BLaER1 treated with 17β-estradiol and CSF1 and Interleukin-3, amounts not matched to agents 10 nM and 100 nM (cell line): ENCODE data around the gene FAM174B.

Source experiments
- H3K27ac ChIP-seq, 11 experiments: shearing (Covaris generic); formaldehyde crosslinking; 2 replicates each; pipeline ENCODE4 v1.8.1; 2022
- H3K27me3 ChIP-seq, 11 experiments: shearing (Covaris generic); formaldehyde crosslinking; 2 replicates each; pipeline ENCODE4 v1.8.1; 2022
- H3K36me3 ChIP-seq, 11 experiments: shearing (Covaris generic); formaldehyde crosslinking; 2 replicates each; pipeline ENCODE4 v1.8.1; 2022
- H3K4me1 ChIP-seq, 10 experiments: shearing (Covaris generic); formaldehyde crosslinking; 2 replicates each; pipeline ENCODE4 v1.8.1; 2022
- H3K4me2 ChIP-seq, 11 experiments: shearing (Covaris generic); formaldehyde crosslinking; 2 replicates each; pipeline ENCODE4 v1.8.1; 2022
- H3K4me3 ChIP-seq, 10 experiments: shearing (Covaris generic); formaldehyde crosslinking; 2 replicates each; pipeline ENCODE4 v1.8.1; 2022
- H3K9ac ChIP-seq, 11 experiments: shearing (Covaris generic); formaldehyde crosslinking; 2 replicates each; pipeline ENCODE4 v1.8.1; 2022
- H3K9me3 ChIP-seq, 11 experiments: shearing (Covaris generic); formaldehyde crosslinking; replicated peaks in 1 of 11; 2 replicates each; pipeline ENCODE4 v1.8.1; 2022
- H4K20me1 ChIP-seq, 11 experiments: shearing (Covaris generic); formaldehyde crosslinking; 2 replicates each; pipeline ENCODE4 v1.8.1; 2022
- Cebpa-rat ChIP-seq, 11 experiments: shearing (Covaris generic); IDR thresholded peaks; 2 replicates each; pipeline ENCODE4 v1.8.1; 2022

FAM174B gene

DNA sequence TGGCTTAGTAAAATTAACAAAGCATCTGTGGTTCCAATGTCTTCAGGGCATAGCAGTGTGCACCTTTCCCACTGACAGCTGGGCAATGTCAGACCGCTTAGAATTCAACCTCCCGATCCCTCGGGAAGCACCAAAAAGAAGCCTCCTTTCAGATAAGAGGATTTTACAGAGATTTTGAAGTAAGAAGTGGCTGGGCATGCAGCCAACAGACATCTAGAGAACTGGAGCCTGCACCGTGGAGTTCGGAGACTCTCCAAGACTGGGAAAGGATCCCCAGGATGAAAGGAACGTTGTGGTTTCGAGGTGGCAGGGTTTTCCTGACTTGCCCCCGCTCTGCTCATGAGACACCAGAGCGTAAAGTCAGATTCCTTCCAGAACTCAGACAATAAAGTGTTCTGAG, 5.3 kb downstream of the FAM174B start:
- Histone ChIP-seq H3K36me3 (no peaks in the 10 kb centered on the region), H3K9ac (no peak overlapping the region), H3K4me3 (no peak overlapping the region), H3K27ac (no peak overlapping the region), H3K4me1 (peaks cover 0 to 1% (median 0%) of the 10 kb centered on the region in 10 experiments; a peak in 1 of 20 replicates), H3K27me3 (peaks cover 19 to 31% (median 22%) of the 10 kb centered on the region in 11 experiments), H3K4me2 (no peak overlapping the region), H4K20me1 (no peaks in the 10 kb centered on the region), H3K9me3 (peaks cover 13 to 28% (median 18%) of the 10 kb centered on the region in 11 experiments; a peak in 21 of 22 replicates)
- TF ChIP-seq Cebpa-rat (IDR thresholded peaks at IDR 0.05), result no peak

DNA sequence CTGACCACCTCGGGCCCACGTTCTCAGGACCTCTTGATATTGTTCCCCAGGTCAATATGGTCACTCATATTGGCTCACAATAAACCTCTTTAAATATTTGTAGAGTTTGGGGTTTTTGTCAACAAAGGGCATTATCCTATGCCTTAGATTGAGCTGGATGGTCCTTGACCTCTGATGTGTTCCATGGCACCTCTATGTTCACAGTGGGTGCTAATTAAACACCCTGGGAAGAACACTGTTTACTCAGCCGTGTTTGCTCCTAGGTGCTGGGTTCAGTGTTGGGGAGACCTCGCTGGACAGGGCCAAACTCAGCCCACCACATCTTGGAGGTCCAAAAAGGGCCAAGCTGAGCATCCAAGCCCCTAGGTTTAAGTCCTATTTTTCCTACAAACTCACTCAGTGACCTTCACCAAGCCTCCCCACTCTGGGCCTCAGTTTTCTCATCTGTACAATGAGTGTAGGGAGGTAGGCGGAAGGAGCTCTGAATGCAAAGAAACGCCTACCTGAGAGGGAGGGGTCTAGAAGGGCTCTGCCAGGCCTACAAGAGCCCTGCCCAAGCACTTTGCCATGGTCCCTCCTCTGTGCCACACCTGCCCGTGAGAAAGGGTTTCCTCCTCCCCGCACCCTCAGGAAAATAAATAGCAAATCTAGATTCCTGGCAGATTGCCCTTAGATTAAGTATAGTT, 7.2 kb downstream of the FAM174B start:
- no peak overlapping the region for H3K4me3 ChIP-seq
- TF ChIP-seq Cebpa-rat (IDR thresholded peaks at IDR 0.05), result no peak
- no peaks in the 10 kb centered on the region for H4K20me1 ChIP-seq
- H3K27ac ChIP-seq, result no peak overlapping the region
- no peak overlapping the region for H3K4me2 ChIP-seq
- H3K9ac ChIP-seq, result no peak overlapping the region
- peaks cover 0 to 12% (median 2%) of the 10 kb centered on the region in 11 experiments; a peak in 18 of 22 replicates for H3K27me3 ChIP-seq
- H3K9me3 ChIP-seq, result peaks cover 11 to 25% (median 15%) of the 10 kb centered on the region in 11 experiments; a peak in 21 of 22 replicates
- no peaks in the 10 kb centered on the region; a peak in 1 of 20 replicates for H3K4me1 ChIP-seq
- H3K36me3 ChIP-seq, result no peaks in the 10 kb centered on the region

DNA sequence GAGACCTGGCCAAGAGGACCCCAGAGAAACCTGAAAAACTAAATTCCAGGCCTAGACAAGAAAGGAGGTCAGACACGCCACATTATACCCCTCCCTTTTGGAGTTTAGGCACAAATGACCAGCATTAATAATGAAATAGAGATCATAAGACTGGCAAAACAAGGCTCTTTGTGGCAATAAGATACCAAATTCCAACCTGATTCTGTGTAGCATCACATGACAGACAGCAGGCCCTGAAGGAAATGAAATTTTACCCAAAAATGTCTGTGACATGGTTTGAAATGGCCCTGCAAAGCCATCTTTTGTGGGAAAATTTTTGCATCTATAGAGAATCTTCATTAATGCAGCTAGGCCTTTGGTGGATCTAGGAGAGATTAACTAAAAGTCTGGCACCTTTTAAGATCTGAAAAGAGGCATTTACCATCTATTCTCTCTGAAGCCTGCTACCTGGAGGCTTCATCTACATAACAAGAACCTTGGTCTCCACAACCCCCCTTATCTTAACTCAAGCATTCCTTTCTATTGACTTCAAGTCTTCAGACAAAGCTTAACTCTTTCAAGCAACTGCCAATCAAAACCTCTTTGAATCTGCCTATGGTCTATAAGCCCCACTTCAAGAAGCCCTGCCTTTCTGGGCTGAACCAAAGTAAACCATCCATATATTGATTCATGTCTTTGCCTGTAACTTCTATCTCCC, 8.0 kb downstream of the FAM174B start:
- Histone ChIP-seq H3K4me2 (no peak overlapping the region), H3K9ac (no peak overlapping the region), H3K4me3 (no peak overlapping the region), H3K36me3 (no peaks in the 10 kb centered on the region), H4K20me1 (no peaks in the 10 kb centered on the region), H3K4me1 (no peaks in the 10 kb centered on the region; a peak in 1 of 20 replicates), H3K27ac (no peak overlapping the region), H3K9me3 (peaks cover 11 to 25% (median 15%) of the 10 kb centered on the region in 11 experiments; a peak in 21 of 22 replicates), H3K27me3 (peaks cover 0 to 4% (median 0%) of the 10 kb centered on the region in 11 experiments; a peak in 3 of 22 replicates)
- no peak for TF ChIP-seq Cebpa-rat (IDR thresholded peaks at IDR 0.05)

DNA sequence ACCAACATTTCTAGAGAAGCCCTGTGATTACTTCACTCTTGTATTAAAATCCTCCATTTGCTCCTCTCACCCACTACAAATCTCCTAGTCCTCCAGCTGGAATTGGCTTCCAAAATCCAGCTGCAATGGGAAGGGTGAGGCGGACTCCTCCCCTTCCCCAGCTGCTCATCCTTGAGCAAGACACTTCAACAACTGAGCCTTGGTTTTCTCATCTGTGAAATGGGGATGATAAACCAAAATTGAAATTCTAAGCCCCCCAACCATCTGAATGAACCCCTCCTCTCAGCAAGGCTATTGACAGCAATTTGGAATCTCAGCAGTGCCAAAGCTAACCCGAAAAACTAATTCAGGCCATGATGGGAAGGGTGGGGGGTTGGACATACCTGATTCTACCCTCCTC, 9.4 kb downstream of the FAM174B start:
- H3K36me3 ChIP-seq, result no peaks in the 10 kb centered on the region
- H4K20me1 ChIP-seq, result no peaks in the 10 kb centered on the region
- H3K27ac ChIP-seq, result no peak overlapping the region
- H3K9me3 ChIP-seq, result peaks cover 15 to 31% (median 22%) of the 10 kb centered on the region in 11 experiments
- no peaks in the 10 kb centered on the region; a peak in 1 of 20 replicates for H3K4me1 ChIP-seq
- no peak overlapping the region for H3K9ac ChIP-seq
- no peak overlapping the region for H3K4me2 ChIP-seq
- TF ChIP-seq Cebpa-rat (IDR thresholded peaks at IDR 0.05), result no peak
- H3K4me3 ChIP-seq, result no peak overlapping the region
- H3K27me3 ChIP-seq, result no peaks in the 10 kb centered on the region

DNA sequence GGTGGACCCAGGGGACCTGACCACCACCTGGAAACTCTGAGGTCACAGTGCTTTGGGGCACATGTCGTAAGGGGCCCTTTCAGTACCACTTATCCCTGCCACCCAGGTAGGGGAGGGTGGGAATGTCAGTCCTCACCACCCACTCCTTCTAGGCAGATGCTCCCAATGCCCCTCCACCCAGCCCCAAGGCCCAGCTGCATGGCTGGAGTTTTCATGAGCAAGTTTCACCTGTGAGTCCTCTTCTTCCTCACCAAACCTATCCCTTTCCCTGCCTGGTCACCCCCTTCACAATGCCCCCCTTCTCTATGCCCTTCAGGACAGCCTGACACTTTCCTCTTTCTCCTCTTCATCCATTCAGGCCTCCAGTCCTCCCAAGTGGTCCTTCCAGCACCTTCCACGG, 9.8 kb downstream of the FAM174B start:
- H4K20me1 ChIP-seq, result no peaks in the 10 kb centered on the region
- no peaks in the 10 kb centered on the region for H3K36me3 ChIP-seq
- no peaks in the 10 kb centered on the region; a peak in 1 of 20 replicates for H3K4me1 ChIP-seq
- H3K4me2 ChIP-seq, result no peak overlapping the region
- H3K4me3 ChIP-seq, result no peak overlapping the region
- H3K27ac ChIP-seq, result no peak overlapping the region
- no peaks in the 10 kb centered on the region for H3K27me3 ChIP-seq
- TF ChIP-seq Cebpa-rat (IDR thresholded peaks at IDR 0.05), result no peak
- H3K9me3 ChIP-seq, result peaks cover 11 to 28% (median 20%) of the 10 kb centered on the region in 11 experiments
- no peak overlapping the region for H3K9ac ChIP-seq

DNA sequence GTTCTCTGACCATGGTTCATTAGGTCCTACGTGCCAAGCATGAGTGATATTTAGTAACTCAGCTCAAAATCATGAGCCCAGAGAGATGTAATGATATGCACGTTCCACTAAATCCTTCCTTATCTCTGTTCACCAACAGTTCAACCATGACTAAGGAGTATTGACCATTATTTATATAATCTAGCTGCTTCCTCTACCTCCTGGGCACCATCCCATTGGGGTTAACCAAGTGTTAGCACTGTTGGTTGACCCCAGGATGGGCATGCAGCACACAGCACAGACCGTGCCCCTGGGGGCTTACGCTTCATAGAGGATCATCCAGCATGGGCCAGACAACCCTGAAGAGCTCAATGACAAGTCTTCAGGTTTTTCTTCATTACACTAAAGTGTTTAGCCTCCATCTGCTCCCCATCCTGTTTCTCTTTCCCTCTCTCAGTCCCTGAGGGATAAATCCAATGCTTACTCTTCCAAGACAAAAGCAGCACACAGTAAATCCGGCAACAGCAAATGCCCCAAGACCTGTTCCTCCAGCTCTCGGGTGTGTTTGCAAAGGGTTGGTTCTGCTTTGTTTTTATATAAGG, 10.4 kb downstream of the FAM174B start:
- Histone ChIP-seq H4K20me1 (no peaks in the 10 kb centered on the region), H3K27me3 (no peaks in the 10 kb centered on the region), H3K4me2 (no peak overlapping the region), H3K9me3 (peaks cover 9 to 28% (median 20%) of the 10 kb centered on the region in 11 experiments), H3K27ac (no peak overlapping the region), H3K4me1 (no peaks in the 10 kb centered on the region; a peak in 1 of 20 replicates), H3K4me3 (no peak overlapping the region), H3K36me3 (no peaks in the 10 kb centered on the region), H3K9ac (no peak overlapping the region)
- no peak for TF ChIP-seq Cebpa-rat (IDR thresholded peaks at IDR 0.05)

DNA sequence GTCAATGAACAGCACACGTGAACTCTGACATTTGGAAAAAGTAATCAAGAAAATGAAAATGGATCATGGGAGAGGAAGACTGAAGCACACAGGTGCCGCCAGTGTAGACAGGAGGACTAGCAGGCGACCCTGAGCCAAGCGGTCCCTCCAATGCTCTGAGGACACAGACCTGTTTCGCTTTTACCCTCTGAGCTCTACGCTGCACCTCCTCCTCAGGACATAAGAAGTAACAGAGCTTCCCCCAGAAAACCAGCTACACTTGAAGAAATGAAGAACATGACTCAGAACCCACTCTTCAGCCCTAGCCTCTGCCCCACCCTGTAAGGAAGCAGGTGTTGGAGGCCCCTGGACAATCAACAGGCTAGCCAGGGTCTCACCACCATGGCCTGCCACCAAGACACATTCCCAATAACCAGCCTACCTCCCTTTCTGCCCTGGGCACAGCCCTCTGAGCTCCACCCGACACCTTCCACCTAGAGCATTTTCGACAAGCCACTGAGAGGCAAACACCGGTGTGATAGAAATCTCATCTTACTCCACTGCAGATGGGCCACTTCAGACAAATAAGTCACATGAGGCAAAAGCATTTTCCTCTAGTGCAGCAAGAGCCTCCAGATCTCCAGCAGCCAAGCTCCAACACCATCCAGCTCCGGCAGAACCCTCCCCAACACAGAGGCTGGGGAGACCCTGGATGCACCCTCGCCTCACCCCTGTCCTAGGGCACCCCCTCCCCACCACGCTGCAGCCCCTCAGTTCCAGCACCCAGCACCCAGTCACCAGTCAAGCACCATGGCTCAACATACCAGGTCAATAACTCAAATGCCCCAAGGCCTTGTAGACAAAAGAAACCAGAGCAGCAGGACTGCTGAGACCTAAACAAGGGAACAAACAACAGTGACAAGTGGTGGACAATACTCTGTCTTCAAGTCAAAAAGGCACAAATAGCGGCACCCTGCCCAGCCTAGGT, 11.4 kb downstream of the FAM174B start:
- no peaks in the 10 kb centered on the region for H4K20me1 ChIP-seq
- H3K4me2 ChIP-seq, result no peak overlapping the region
- no peak overlapping the region for H3K4me3 ChIP-seq
- no peaks in the 10 kb centered on the region for H3K36me3 ChIP-seq
- H3K4me1 ChIP-seq, result no peaks in the 10 kb centered on the region; a peak in 1 of 20 replicates
- H3K9ac ChIP-seq, result no peak overlapping the region
- TF ChIP-seq Cebpa-rat (IDR thresholded peaks at IDR 0.05), result no peak
- H3K27ac ChIP-seq, result no peak overlapping the region
- H3K27me3 ChIP-seq, result no peaks in the 10 kb centered on the region
- H3K9me3 ChIP-seq, result peaks cover 19 to 38% (median 28%) of the 10 kb centered on the region in 11 experiments

DNA sequence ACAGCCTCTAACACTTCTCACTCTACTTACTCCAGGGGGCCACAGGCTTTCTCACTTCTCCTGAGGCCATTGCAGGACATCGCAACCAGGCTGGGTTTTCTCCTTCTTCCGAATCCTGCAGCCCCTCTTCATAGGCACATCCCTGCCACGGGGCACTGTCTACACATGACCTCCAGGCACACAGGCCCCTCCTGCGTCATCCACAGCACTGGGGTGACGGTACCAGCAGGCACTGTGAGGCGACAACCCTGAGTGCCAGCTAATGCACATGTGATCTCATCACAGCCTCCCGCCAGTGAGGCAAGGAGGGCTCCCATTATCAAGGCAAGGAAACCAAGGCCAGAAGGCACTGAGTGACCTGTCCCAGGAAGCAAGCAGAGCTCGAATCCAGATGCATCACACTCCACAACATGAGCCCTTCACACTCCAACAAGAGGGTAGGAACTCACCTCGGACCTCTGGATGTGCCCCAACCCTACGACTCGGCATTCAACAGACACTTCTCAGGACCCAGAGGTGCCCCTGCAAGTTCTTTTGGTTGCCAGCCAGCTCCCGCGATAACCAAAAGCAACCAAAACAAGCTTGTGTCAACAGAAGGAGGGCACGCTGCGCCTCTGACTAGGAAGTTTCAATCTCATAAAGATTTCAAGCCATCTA, 16.7 kb downstream of the FAM174B start:
- Histone ChIP-seq H3K9me3 (peaks cover 20 to 38% (median 30%) of the 10 kb centered on the region in 11 experiments), H3K27me3 (no peaks in the 10 kb centered on the region), H3K4me3 (no peak overlapping the region), H3K4me2 (peak overlapping the region in 10 of 11 experiments; percentile 6 to 74 (median 68); a peak in 18 of 22 replicates), H3K36me3 (no peaks in the 10 kb centered on the region), H3K9ac (0 out of 22 replicates have a peak overlapping the region, but pooled peaks of 1 of the 11 experiments have one; percentile 5), H3K4me1 (peaks cover 6 to 52% (median 51%) of the 10 kb centered on the region in 10 experiments; a peak in 19 of 20 replicates), H3K27ac (peak overlapping the region in 4 of 11 experiments; percentile 49 to 67 (median 56); a peak in 6 of 22 replicates), H4K20me1 (no peaks in the 10 kb centered on the region)
- peak in 1 of 11 experiments; percentile 45; a peak in 2 of 22 replicates for TF ChIP-seq Cebpa-rat (IDR thresholded peaks at IDR 0.05)
